CD4-positive, alpha-beta T cell treated with Interleukin-4 for 4 hours (primary cell): ENCODE measurements around the gene ATAD3A.
A peak's percentile ranks its signal among the peaks of the same experiment; 100 is the strongest.
"Not testable (repeated sequence)": the region's sequence is repeated elsewhere in the genome, so short reads cannot be mapped to it uniquely, and the experiment has no call there.

Source experiments
- DNase-seq: peaks from one replicate; pipeline ENCODE4 v3.0.0-alpha.2; 2020

ATAD3A gene

GRCh38 chr1:1490633-1491230 lies 21.2 kb upstream of the ATAD3A start:
- no peak for DNase-seq

GRCh38 chr1:1491601-1492000 lies 20.4 kb upstream of the ATAD3A start:
- DNase-seq: no peak

DNA sequence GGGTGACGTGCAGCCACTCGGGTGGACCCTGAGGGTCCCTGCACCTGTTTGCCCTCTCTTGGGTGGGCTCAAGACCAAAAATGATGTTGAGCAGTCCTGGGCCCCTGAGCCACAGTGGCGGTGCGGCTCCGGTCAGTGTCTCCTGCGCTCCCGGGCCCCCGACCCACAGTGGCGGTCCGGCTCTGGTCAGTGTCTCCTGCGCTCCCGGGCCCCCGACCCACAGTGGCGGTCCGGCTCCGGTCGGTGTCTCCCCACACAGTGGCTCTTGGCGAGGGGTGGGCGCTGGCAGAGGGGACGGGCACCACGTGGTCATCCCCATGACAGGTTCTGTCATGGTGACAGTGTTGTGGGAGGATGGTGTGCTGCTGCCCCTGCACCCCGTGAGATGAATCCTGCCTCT lies 17.7 kb upstream of the ATAD3A start:
- not testable (repeated sequence) for DNase-seq

GRCh38 chr1:1495461-1495975 lies 16.4 kb upstream of the ATAD3A start:
- DNase-seq: not testable (repeated sequence)

DNA sequence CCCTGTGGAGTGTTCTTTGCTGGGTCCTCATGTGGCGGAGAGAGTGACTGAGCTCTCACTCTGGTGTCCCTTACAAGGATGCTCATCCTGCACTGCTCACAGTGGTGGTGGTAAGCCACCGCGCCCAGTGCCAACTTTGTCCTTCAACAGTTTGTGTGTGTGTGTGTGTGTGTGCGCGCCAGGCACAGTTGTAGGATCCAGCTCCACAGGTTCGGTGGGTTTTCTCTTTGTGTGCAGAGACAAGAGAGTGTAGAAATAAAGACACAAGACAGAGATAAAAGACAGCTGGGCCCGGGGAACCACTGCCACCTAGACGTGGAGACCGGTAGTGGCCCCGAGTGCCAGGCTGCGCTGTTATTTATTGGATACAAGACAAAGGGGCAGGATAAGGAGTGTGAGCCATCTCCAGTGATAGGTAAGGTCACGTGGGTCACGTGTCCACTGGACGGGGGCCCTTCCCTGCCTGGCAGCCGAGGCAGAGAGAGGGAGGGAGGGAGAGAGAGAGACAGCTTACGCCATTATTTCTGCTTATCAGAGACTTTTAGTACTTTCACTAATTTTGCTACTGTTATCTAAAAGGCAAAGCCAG lies 7.1 kb upstream of the ATAD3A start:
- DNase-seq: peak; percentile 77

GRCh38 chr1:1505366-1505798 lies 6.6 kb upstream of the ATAD3A start:
- DNase-seq: peak; percentile 35

DNA sequence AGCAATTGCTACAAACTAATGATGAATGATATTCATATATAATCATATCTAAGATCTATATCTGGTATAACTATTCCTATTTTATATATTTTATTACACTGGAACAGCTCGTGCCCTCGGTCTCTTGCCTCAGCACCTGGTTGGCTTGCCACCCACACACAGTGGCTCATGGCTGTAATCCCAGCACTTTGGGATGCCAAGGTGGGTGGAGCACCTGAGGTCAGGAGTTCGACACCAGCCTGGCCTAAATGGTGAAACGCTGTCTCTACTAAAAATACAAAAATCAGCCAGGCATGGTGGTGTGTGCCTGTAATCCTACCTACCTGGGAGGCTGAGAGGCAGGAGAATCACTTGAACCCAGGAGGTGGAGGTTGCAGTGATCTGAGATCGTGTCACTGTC lies 6.2 kb upstream of the ATAD3A start:
- not testable (repeated sequence) for DNase-seq

GRCh38 chr1:1507305-1507704 lies 4.7 kb upstream of the ATAD3A start:
- no peak for DNase-seq

GRCh38 chr1:1508775-1509464 lies 3.0 kb upstream of the ATAD3A start:
- not testable (repeated sequence) for DNase-seq

DNA sequence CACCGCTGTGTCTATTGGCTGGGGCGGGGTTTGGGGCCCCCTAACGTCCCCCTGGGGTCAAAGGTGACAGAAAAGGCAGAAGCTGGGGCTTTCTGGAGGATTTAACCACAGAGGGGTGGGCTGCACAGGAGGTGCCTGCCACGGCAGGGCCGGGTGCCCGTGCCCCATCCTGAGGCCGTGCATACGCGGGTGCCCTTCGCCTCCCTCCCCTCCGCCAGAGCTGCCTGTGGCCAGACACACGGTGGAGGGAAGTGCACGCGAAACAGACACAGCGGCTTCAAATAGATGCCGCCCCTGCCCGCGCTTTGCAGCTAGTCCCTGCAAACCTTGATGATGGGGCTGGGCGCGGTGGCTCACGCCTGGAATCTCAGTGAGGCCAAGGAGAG lies 2.5 kb upstream of the ATAD3A start:
- DNase-seq: not testable (repeated sequence)

GRCh38 chr1:1510912-1511532 lies 940 bp upstream of the ATAD3A start:
- no peak for DNase-seq

DNA sequence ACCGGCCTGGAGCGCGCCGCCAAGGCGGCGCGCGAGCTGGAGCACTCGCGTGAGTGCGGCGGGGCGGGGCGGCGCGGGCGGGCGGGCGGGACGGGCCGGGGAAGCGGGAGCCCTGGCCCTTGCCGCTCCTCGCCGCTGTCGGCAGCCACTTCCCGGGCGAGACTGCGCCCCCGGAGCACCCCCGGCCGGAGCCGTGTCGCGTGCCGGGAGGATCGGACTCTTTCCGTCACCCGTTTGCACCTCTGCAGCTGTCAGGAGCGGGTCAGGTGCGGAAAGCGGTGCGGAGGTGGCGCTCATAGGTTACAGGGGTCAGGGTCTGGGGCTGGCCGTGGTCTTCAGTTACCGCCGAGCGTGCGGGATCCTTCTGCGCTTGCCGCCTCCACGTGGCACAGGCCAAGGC lies 463 bp downstream of the ATAD3A start:
- not testable (repeated sequence) for DNase-seq

GRCh38 chr1:1513675-1514074 lies 1.7 kb downstream of the ATAD3A start:
- DNase-seq: not testable (repeated sequence)

- DNase-seq: not testable (repeated sequence)
Measured at GRCh38 chr1:1514376-1514775, 2.4 kb downstream of the ATAD3A start.

DNA sequence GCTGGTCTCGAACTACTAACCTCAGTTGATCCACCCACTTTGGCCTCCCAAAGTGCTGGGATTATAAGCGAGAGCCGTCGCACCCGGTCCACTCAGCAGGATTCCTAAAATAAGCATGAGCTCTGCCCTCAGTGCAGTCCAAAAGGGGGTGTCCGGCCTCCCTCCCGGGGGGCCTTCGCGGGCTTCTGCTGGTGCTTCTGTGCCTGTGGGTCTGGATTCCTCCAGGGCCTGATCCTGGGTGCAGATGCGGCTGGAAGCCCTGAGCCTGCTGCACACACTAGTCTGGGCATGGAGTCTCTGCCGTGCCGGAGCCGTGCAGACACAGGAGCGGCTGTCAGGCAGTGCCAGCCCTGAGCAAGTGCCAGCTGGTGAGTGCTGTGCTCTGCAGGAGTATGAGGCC lies 5.0 kb downstream of the ATAD3A start:
- DNase-seq: not testable (repeated sequence)

- no peak for DNase-seq
Measured at GRCh38 chr1:1517973-1518620, 6.1 kb downstream of the ATAD3A start.

DNA sequence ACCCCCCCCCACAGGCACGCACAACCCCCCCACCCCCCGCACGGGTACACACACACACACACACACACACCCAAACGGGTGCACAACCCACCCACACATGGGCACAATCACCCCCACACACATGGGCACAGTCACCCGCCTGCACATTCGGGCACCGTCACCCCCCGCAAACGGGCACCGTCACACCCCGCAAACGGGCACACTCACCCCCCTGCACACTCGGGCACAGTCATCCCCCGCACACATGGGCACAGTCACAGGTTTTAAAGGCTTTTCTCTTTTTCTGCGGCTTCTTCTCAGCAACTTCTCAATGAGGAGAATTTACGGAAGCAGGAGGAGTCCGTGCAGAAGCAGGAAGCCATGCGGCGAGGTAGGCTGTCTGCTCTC lies 6.7 kb downstream of the ATAD3A start:
- DNase-seq: not testable (repeated sequence)

- DNase-seq: not testable (repeated sequence)
Measured at GRCh38 chr1:1519805-1520505, 8.0 kb downstream of the ATAD3A start.

DNA sequence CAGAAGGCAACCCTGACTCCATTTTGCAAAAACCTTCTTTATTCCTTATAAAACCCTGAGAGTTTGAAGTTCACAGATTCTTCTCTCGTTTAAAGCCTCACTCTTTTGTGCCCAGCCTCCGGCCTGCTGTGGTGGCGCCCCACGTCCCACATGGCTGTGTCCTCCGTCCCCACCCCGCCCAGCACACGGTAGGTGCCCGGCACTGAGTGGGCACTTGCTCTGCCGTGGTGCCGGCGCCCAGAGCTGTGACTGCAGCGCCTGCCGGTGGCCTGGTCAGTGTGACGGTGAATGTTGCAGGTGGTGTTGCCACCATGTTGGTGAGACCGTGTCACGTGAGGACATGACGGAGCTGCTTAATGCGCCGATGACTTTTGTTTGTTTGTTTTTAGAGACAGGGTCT lies 9.4 kb downstream of the ATAD3A start:
- DNase-seq: no peak

GRCh38 chr1:1522536-1522935 lies 10.6 kb downstream of the ATAD3A start:
- DNase-seq: not testable (repeated sequence)

GRCh38 chr1:1523226-1523625 lies 11.3 kb downstream of the ATAD3A start:
- not testable (repeated sequence) for DNase-seq

- DNase-seq: not testable (repeated sequence)
Measured at GRCh38 chr1:1523651-1524050, 11.7 kb downstream of the ATAD3A start.
